WTC11 (cell line): ENCODE measurements around the gene SLC6A9. TPM values are rescaled to one million over a fixed set of nuclear protein-coding genes. Genes with fewer than 3 reads are reported as not detected.

Experiments
- ATAC-seq: fragments of 200-7000 bp; cut with Tn5 transposase; 2 replicates; pipeline ENCODE4 v1.10.0; 2021; ENCODE audit warnings: mild to moderate bottlenecking, moderate library complexity
- CTCF ChIA-PET: fragments of 300-600 bp; sonication (Branson Sonifier 250); formaldehyde crosslinking; loops from one replicate; lab custom pipeline; 2021; ENCODE audit warnings: antibody characterized with exemption; lab: Charles Lee
- POLR2A ChIA-PET: fragments of 350-600 bp; sonication (Branson Sonifier 250); formaldehyde crosslinking; loops from one replicate; lab custom pipeline; 2021; ENCODE audit warnings: antibody characterized with exemption; lab: Charles Lee
- DNase-seq: peaks from one replicate; pipeline ENCODE4 v3.0.0; 2021; ENCODE audit warnings: low spot score
- H3K27ac Mint-ChIP-seq: 2 replicates; pipeline ENCODE4 v1.8.0; 2021; ENCODE audit warnings: mixed read lengths
- H3K27me3 Mint-ChIP-seq: 2 replicates; pipeline ENCODE4 v1.8.0; 2021; ENCODE audit warnings: low read depth, mild to moderate bottlenecking, moderate library complexity, mixed read lengths
- H3K36me3 Mint-ChIP-seq: 2 replicates; pipeline ENCODE4 v1.8.0; 2021; ENCODE audit warnings: mixed read lengths
- H3K4me1 Mint-ChIP-seq: 2 replicates; pipeline ENCODE4 v1.8.0; 2022; ENCODE audit warnings: mixed read lengths
- H3K4me3 Mint-ChIP-seq: 2 replicates; pipeline ENCODE4 v1.8.0; 2021; ENCODE audit warnings: mild to moderate bottlenecking, moderate library complexity, mixed read lengths
- H3K9me3 Mint-ChIP-seq: 2 replicates; pipeline ENCODE4 v1.8.0; 2021; ENCODE audit warnings: mixed read lengths
- CREB1 ChIP-seq: sonication (generic); formaldehyde crosslinking; IDR thresholded peaks from 2 replicates; pipeline ENCODE4 v1.8.0; 2023; ENCODE audit warnings: mild to moderate bottlenecking, missing genetic modification reagents
- CTCF ChIP-seq: fragments of 200-600 bp; IDR thresholded peaks from 2 replicates; pipeline ENCODE4 v1.8.0; 2022; ENCODE audit warnings: antibody characterized with exemption
- ELF4 ChIP-seq: sonication (generic); formaldehyde crosslinking; IDR thresholded peaks from 2 replicates; pipeline ENCODE4 v1.8.1; 2022; ENCODE audit warnings: low read depth, mild to moderate bottlenecking, moderate library complexity, missing genetic modification reagents
- GABPB1 ChIP-seq: sonication (generic); formaldehyde crosslinking; IDR thresholded peaks from 2 replicates; pipeline ENCODE4 v1.8.1; 2023; ENCODE audit warnings: mild to moderate bottlenecking, missing genetic modification reagents
- GRHL2 ChIP-seq: fragments of 250-450 bp; sonication (Bioruptor Pico); IDR thresholded peaks from 2 replicates; pipeline ENCODE4 v1.8.0; 2022; ENCODE audit warnings: mild to moderate bottlenecking, moderate library complexity; ENCODE audit not compliant: insufficient replicate concordance, severe bottlenecking
- MYBL2 ChIP-seq: sonication (generic); formaldehyde crosslinking; IDR thresholded peaks from 2 replicates; pipeline ENCODE4 v1.8.1; 2023; ENCODE audit warnings: mild to moderate bottlenecking, moderate library complexity, missing genetic modification reagents
- NR1H2 ChIP-seq: sonication (generic); formaldehyde crosslinking; IDR thresholded peaks from 2 replicates; pipeline ENCODE4 v1.9.0; 2021; ENCODE audit warnings: mild to moderate bottlenecking, moderate library complexity, missing genetic modification reagents
- PREB ChIP-seq: sonication (generic); formaldehyde crosslinking; IDR thresholded peaks from 2 replicates; pipeline ENCODE4 v1.8.1; 2022; ENCODE audit warnings: mild to moderate bottlenecking, missing genetic modification reagents, moderate library complexity, borderline replicate concordance
- RELA ChIP-seq: sonication (generic); formaldehyde crosslinking; IDR thresholded peaks from 2 replicates; pipeline ENCODE4 v1.8.1; 2022; ENCODE audit warnings: missing genetic modification reagents, mild to moderate bottlenecking, borderline replicate concordance
- RORB ChIP-seq: fragments of 250-450 bp; sonication (Bioruptor Pico); IDR thresholded peaks from 2 replicates; pipeline ENCODE4 v1.9.0; 2021; ENCODE audit warnings: mild to moderate bottlenecking
- SMAD3 ChIP-seq: sonication (generic); formaldehyde crosslinking; IDR thresholded peaks from 2 replicates; pipeline ENCODE4 v1.8.0; 2022; ENCODE audit warnings: missing genetic modification reagents, mild to moderate bottlenecking, borderline replicate concordance
- SOX15 ChIP-seq: fragments of 250-450 bp; sonication (Bioruptor Pico); IDR thresholded peaks from 2 replicates; pipeline ENCODE4 v1.9.0; 2021; ENCODE audit warnings: mild to moderate bottlenecking
- SP1 ChIP-seq: sonication (generic); formaldehyde crosslinking; conservative IDR thresholded peaks from 2 replicates; pipeline ENCODE4 v1.8.1; 2022; ENCODE audit warnings: missing genetic modification reagents
- USF1 ChIP-seq: sonication (generic); formaldehyde crosslinking; IDR thresholded peaks from 2 replicates; pipeline ENCODE4 v1.8.0; 2022; ENCODE audit warnings: mild to moderate bottlenecking, missing genetic modification reagents
- USF2 ChIP-seq: sonication (generic); formaldehyde crosslinking; IDR thresholded peaks from 2 replicates; pipeline ENCODE4 v1.8.1; 2023; ENCODE audit warnings: mild to moderate bottlenecking, missing genetic modification reagents, moderate library complexity
- ZNF281 ChIP-seq: sonication (generic); formaldehyde crosslinking; IDR thresholded peaks from 2 replicates; pipeline ENCODE4 v1.8.0; 2023; ENCODE audit warnings: mild to moderate bottlenecking, missing genetic modification reagents
- ZNF532 ChIP-seq: fragments of 250-450 bp; sonication (Bioruptor Pico); IDR thresholded peaks from 2 replicates; pipeline ENCODE4 v1.9.0; 2021; ENCODE audit warnings: mild to moderate bottlenecking, borderline replicate concordance
- ZNF671 ChIP-seq: fragments of 250-450 bp; sonication (Bioruptor Pico); IDR thresholded peaks from 2 replicates; pipeline ENCODE4 v1.8.0; 2021; ENCODE audit warnings: mild to moderate bottlenecking
- total RNA-seq: library from RNA; stranded (reverse); gene quantifications from 3 replicates; pipeline ENCODE4 v1.2.3, GENCODE V29; 2021

The SLC6A9 gene
- total RNA-seq, 1 experiment from 2014 or later = 14.4 TPM

GRCh38 chr1:44010935-44011471 lies 20.3 kb downstream of the SLC6A9 start:
- peaks cover 4% of the 10 kb centered on the region; the same call in 1 of the 2 replicates for H3K36me3 Mint-ChIP-seq
- TF ChIP-seq SP1 = no peak
- no peak for TF ChIP-seq SOX15 (CRISPR knock-in tag)
- no peak for TF ChIP-seq GRHL2
- TF ChIP-seq GABPB1 (CRISPR knock-in tag) = no peak
- TF ChIP-seq ELF4 (CRISPR knock-in tag) = no peak
- TF ChIP-seq SMAD3 (CRISPR knock-in tag) = no peak
- TF ChIP-seq RELA (CRISPR knock-in tag) = no peak
- TF ChIP-seq ZNF532 = no peak
- TF ChIP-seq CREB1 (CRISPR knock-in tag) = no peak
- TF ChIP-seq NR1H2 (CRISPR knock-in tag) = no peak
- TF ChIP-seq MYBL2 (CRISPR knock-in tag) = no peak
- no peak for TF ChIP-seq USF1 (CRISPR knock-in tag)
- no peak for TF ChIP-seq PREB (CRISPR knock-in tag)
- TF ChIP-seq, all 79 proteins: peak for 0
- Mint-ChIP-seq H3K9me3 (no peaks in the 10 kb centered on the region), H3K27ac (no peak overlapping the region), H3K27me3 (no peaks in the 10 kb centered on the region), H3K4me1 (peaks cover 7% of the 10 kb centered on the region), H3K4me3 (no peak overlapping the region)
- CTCF ChIA-PET = interaction anchor here (0.8 to 2.0 kb wide), 7 partner anchors 8 to 80 kb away, joined by 3 to 22 read pairs (median 5); no protein-coding TSS in a partner anchor
- ATAC-seq = 0 out of 2 replicates have a peak, but pooled peaks have one; percentile 15
- DNase-seq = no peak
- POLR2A ChIA-PET = interaction anchor here (0.6 to 1.2 kb wide), 3 partner anchors 19 to 76 kb away, joined by 3 to 4 read pairs (median 3); no protein-coding TSS in a partner anchor

GRCh38 chr1:44008259-44008658 lies 23.0 kb downstream of the SLC6A9 start:
- H3K27me3 Mint-ChIP-seq = no peaks in the 10 kb centered on the region; the same call in 1 of the 2 replicates
- ChIA-PET POLR2A (interaction anchor here (0.6 kb wide), 1 partner anchor 16 kb away, joined by 3 read pairs; no protein-coding TSS in a partner anchor), CTCF (interaction anchor here (0.6 to 7.0 kb wide), 2 partner anchors 11 to 26 kb away, joined by 3 to 132 read pairs; partner anchors contain the start of gene SLC6A9)
- H3K4me3 Mint-ChIP-seq = no peak overlapping the region
- peaks cover 4% of the 10 kb centered on the region; the same call in 1 of the 2 replicates for H3K36me3 Mint-ChIP-seq
- no peak overlapping the region for H3K27ac Mint-ChIP-seq
- DNase-seq (no peak), ATAC-seq (no peak)
- peaks cover 7% of the 10 kb centered on the region for H3K4me1 Mint-ChIP-seq
- no peaks in the 10 kb centered on the region for H3K9me3 Mint-ChIP-seq
- TF ChIP-seq RORB (CRISPR knock-in tag) (no peak), ZNF671 (CRISPR knock-in tag) (no peak), GABPB1 (CRISPR knock-in tag) (no peak)

- DNase-seq = peak; percentile 40
- ChIA-PET CTCF (interaction anchor here (1.0 to 7.0 kb wide), 4 partner anchors 9 to 55 kb away, joined by 4 to 132 read pairs (median 28); partner anchors contain the start of gene SLC6A9), POLR2A (no interaction called here)
- Mint-ChIP-seq H3K36me3 (peaks cover 9% of the 10 kb centered on the region), H3K27me3 (no peaks in the 10 kb centered on the region; the same call in 1 of the 2 replicates), H3K9me3 (no peaks in the 10 kb centered on the region), H3K4me3 (no peak overlapping the region), H3K27ac (no peak overlapping the region), H3K4me1 (peaks cover under 1% of the 10 kb centered on the region; the same call in 1 of the 2 replicates)
- ATAC-seq = peak; percentile 62
- no peak for TF ChIP-seq USF2 (CRISPR knock-in tag)
- TF ChIP-seq CTCF = peak; percentile 62; the same call in 1 of the 2 replicates
- TF ChIP-seq GRHL2 = no peak
- no peak for TF ChIP-seq ZNF281 (CRISPR knock-in tag)
These were observed 28.6 kb downstream of the SLC6A9 start for GRCh38 chr1:44002606-44003157.
